K562 (cell line): Measurements from ENCODE around the gene NEU3. TPM values are rescaled to one million over a fixed set of nuclear protein-coding genes. Genes with fewer than 3 reads are reported as not detected.

Experiments used
- ATF7 ChIP-seq: fragments of 450-650 bp; IDR thresholded peaks from 2 replicates; pipeline ENCODE4 v1.7.1; 2014; ENCODE audit warnings: mild to moderate bottlenecking, moderate library complexity
- CHD2 ChIP-seq: IDR thresholded peaks from 2 replicates; pipeline ENCODE4 v1.6.1; 2011; ENCODE audit warnings: low read depth, low read length
- ETV1 ChIP-seq: fragments of 450-650 bp; conservative IDR thresholded peaks from 2 replicates; pipeline ENCODE4 v1.6.1; 2016; ENCODE audit warnings: missing genetic modification characterization, control low read depth, low read depth, missing compliant biosample characterization
- MAFG ChIP-seq: fragments of 450-650 bp; conservative IDR thresholded peaks from 2 replicates; pipeline ENCODE4 v1.6.1; 2016; ENCODE audit warnings: missing genetic modification characterization, missing compliant biosample characterization
- MBD2 ChIP-seq: sonication (generic); IDR thresholded peaks from 2 replicates; pipeline ENCODE4 v1.6.1; 2016; ENCODE audit warnings: low read depth, borderline replicate concordance
- MNT ChIP-seq, 2 experiments: fragments of 450-650 bp; conservative IDR thresholded peaks; 2 replicates each; pipeline ENCODE4 v1.6.1; 2017; ENCODE audit warnings: mild to moderate bottlenecking in 2 of 2, moderate library complexity in 2 of 2
- RFX7 ChIP-seq: fragments of 250-450 bp; sonication (Bioruptor Pico); IDR thresholded peaks from 2 replicates; pipeline ENCODE4 v1.5.1; 2021; ENCODE audit warnings: mild to moderate bottlenecking
- RNF2 ChIP-seq: sonication (generic); IDR thresholded peaks from 2 replicates; pipeline ENCODE4 v1.6.1; 2016
- SAFB2 ChIP-seq: fragments of 200-400 bp; formaldehyde crosslinking; IDR thresholded peaks from 2 replicates; pipeline ENCODE4 v1.6.1; 2018; ENCODE audit warnings: borderline replicate concordance, low read length, low read depth, moderate library complexity; ENCODE audit not compliant: severe bottlenecking
- SAP30 ChIP-seq: fragments of 200-600 bp; sonication (generic); IDR thresholded peaks from 2 replicates; pipeline ENCODE4 v1.6.1; 2012; ENCODE audit warnings: borderline replicate concordance, low read depth, mild to moderate bottlenecking, moderate library complexity, low read length, control low read depth, inconsistent platforms; ENCODE audit not compliant: insufficient read depth, poor library complexity, severe bottlenecking
- SIN3B ChIP-seq: fragments of 450-650 bp; IDR thresholded peaks from 2 replicates; pipeline ENCODE4 v1.6.1; 2017; ENCODE audit warnings: low read depth, mild to moderate bottlenecking, moderate library complexity
- SMAD1 ChIP-seq: fragments of 150-350 bp; IDR thresholded peaks from 2 replicates; pipeline ENCODE4 v1.6.1; 2014; ENCODE audit warnings: low read length, low read depth; ENCODE audit not compliant: partially characterized antibody
- SMARCE1 ChIP-seq: fragments of 450-650 bp; IDR thresholded peaks from 2 replicates; pipeline ENCODE4 v1.7.1; 2016; ENCODE audit warnings: mild to moderate bottlenecking
- SP1 ChIP-seq: sonication (generic); formaldehyde crosslinking; IDR thresholded peaks from 2 replicates; pipeline ENCODE4 v1.8.1; 2022; ENCODE audit warnings: mild to moderate bottlenecking, missing genetic modification reagents
- ZC3H11A ChIP-seq: IDR thresholded peaks from 2 replicates; pipeline ENCODE4 v1.6.1; 2012; ENCODE audit warnings: low read depth, low read length, improper control_type of control experiment
- ZNF174 ChIP-seq: fragments of 250-450 bp; sonication (Bioruptor Pico); IDR thresholded peaks from 2 replicates; pipeline ENCODE4 v1.4.0; 2020; ENCODE audit warnings: mild to moderate bottlenecking
- ZNF384 ChIP-seq: IDR thresholded peaks from 2 replicates; pipeline ENCODE4 v1.6.1; 2012; ENCODE audit warnings: low read depth, low read length, improper control_type of control experiment
- ZNF507 ChIP-seq: conservative IDR thresholded peaks from 2 replicates; pipeline ENCODE4 v1.6.1; 2017; ENCODE audit warnings: missing genetic modification characterization, missing compliant biosample characterization
- ZZZ3 ChIP-seq: fragments of 450-650 bp; IDR thresholded peaks from 2 replicates; pipeline ENCODE4 v1.6.1; 2016; ENCODE audit warnings: antibody characterized with exemption, mild to moderate bottlenecking, moderate library complexity
- polyA plus RNA-seq, 8 experiments: library from polyadenylated mRNA; depleted of rRNA in 4 of 8; stranded (reverse) in 5 of 8; unstranded in 3 of 8; fragments of >200 nt; fragmentation: Nextera tagmentation in 2 of 8; fragmentation: Illumina TruSeq in 1 of 8; extraction: Ambion mirVana in 2 of 8; extraction: Trizol in 1 of 8; gene quantifications; 2 replicates each; pipeline versions ENCODE4 v1.2.1 to v1.2.3, GENCODE V29; 2011 to 2014; ENCODE audit warnings: inconsistent platforms in 1 of 8, missing spikeins in 1 of 8
- total RNA-seq, 7 experiments: library from RNA; depleted of rRNA in 6 of 7; stranded (reverse); fragments of >200 nt in 6 of 7; fragmentation: Illumina TruSeq in 2 of 7; extraction: Trizol in 2 of 7; gene quantifications; 2 replicates each; pipeline versions ENCODE4 v1.2.1 to v1.2.3, GENCODE V29; 2011 to 2021; ENCODE audit warnings: low replicate concordance in 1 of 7
- TF ChIP-seq, protein P1 (sequence below): fragments of 450-650 bp; formaldehyde crosslinking; IDR thresholded peaks from 2 replicates; pipeline ENCODE4 v1.4.0; 2020; ENCODE audit warnings: mild to moderate bottlenecking, moderate library complexity
- TF ChIP-seq, protein P2 (sequence below): IDR thresholded peaks from 2 replicates; pipeline ENCODE4 v1.6.1; 2012; ENCODE audit warnings: low read depth, low read length, improper control_type of control experiment, borderline replicate concordance
- TF ChIP-seq, protein P3 (sequence below): sonication (generic); formaldehyde crosslinking; IDR thresholded peaks from 2 replicates; pipeline ENCODE4 v1.8.1; 2023; ENCODE audit warnings: mild to moderate bottlenecking, missing genetic modification reagents

NEU3 gene
- total and polyA plus RNA-seq, 9 of the 15 experiments (the other 6 are each of a cell fraction or from before 2014, with no cell fraction given) = 6.2 to 41.3 (median 31.1) TPM

GRCh38 chr11:75029836-75030631 is 41.3 kb downstream of the NEU3 start (continued):
- TF ChIP-seq MAFG (no peak), ZC3H11A (no peak), SMARCE1 (no peak), RFX7 (CRISPR knock-in tag) (no peak), SP1 (no peak), RNF2 (no peak), SAFB2 (no peak), SIN3B (no peak), ZNF507 (no peak), CHD2 (no peak), SMAD1 (no peak), MNT (conservative IDR thresholded peaks at IDR 0.05) (no peak), ZZZ3 (no peak), ZNF174 (CRISPR knock-in tag) (no peak), ETV1 (tag) (no peak), ZNF384 (no peak), MBD2 (peak; percentile 68; the same call in 1 of the 2 replicates), SAP30 (no peak), ATF7 (no peak)
- TF ChIP-seq, protein P1, sequence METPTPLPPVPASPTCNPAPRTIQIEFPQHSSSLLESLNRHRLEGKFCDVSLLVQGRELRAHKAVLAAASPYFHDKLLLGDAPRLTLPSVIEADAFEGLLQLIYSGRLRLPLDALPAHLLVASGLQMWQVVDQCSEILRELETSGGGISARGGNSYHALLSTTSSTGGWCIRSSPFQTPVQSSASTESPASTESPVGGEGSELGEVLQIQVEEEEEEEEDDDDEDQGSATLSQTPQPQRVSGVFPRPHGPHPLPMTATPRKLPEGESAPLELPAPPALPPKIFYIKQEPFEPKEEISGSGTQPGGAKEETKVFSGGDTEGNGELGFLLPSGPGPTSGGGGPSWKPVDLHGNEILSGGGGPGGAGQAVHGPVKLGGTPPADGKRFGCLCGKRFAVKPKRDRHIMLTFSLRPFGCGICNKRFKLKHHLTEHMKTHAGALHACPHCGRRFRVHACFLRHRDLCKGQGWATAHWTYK (CRISPR knock-in tag) = 0 out of 2 replicates have a peak, but pooled peaks have one; percentile 15
- TF ChIP-seq, protein P2, sequence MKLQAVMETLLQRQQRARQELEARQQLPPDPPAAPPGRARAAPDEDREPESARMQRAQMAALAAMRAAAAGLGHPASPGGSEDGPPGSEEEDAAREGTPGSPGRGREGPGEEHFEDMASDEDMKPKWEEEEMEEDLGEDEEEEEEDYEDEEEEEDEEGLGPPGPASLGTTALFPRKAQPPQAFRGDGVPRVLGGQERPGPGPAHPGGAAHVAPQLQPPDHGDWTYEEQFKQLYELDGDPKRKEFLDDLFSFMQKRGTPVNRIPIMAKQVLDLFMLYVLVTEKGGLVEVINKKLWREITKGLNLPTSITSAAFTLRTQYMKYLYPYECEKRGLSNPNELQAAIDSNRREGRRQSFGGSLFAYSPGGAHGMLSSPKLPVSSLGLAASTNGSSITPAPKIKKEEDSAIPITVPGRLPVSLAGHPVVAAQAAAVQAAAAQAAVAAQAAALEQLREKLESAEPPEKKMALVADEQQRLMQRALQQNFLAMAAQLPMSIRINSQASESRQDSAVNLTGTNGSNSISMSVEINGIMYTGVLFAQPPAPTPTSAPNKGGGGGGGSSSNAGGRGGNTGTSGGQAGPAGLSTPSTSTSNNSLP = peak; percentile 75; the same call in 1 of the 2 replicates
- TF ChIP-seq, protein P3, sequence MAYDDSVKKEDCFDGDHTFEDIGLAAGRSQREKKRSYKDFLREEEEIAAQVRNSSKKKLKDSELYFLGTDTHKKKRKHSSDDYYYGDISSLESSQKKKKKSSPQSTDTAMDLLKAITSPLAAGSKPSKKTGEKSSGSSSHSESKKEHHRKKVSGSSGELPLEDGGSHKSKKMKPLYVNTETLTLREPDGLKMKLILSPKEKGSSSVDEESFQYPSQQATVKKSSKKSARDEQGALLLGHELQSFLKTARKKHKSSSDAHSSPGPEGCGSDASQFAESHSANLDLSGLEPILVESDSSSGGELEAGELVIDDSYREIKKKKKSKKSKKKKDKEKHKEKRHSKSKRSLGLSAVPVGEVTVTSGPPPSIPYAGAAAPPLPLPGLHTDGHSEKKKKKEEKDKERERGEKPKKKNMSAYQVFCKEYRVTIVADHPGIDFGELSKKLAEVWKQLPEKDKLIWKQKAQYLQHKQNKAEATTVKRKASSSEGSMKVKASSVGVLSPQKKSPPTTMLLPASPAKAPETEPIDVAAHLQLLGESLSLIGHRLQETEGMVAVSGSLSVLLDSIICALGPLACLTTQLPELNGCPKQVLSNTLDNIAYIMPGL (CRISPR knock-in tag) = no peak
